Ovary (tissue), 9 donors: ENCODE measurements around the gene NUTM2D. TPM values are rescaled to one million over a fixed set of nuclear protein-coding genes. Genes with fewer than 3 reads are reported as not detected.
A peak's percentile ranks its signal among the peaks of the same experiment; 100 is the strongest.
"Not testable (repeated sequence)": the region's sequence is repeated elsewhere in the genome, so short reads cannot be mapped to it uniquely, and the experiment has no call there.

ENCODE experiments used
- DNase-seq, 5 donors: peaks; one replicate each; pipeline ENCODE4 v3.0.0-alpha.2; 2019 to 2020
- H3K27ac ChIP-seq, 2 donors: fragments of 200-600 bp; one replicate each; pipeline versions ENCODE4 v1.5.1 to v1.8.0; 2019 to 2022
- H3K27me3 ChIP-seq: fragments of 200-600 bp; one replicate; pipeline ENCODE4 v1.8.0; 2022
- H3K36me3 ChIP-seq: fragments of 200-600 bp; sonication (generic); one replicate; pipeline ENCODE4 v1.5.1; 2019
- H3K4me1 ChIP-seq: one replicate; pipeline ENCODE4 v1.8.1; 2013; ENCODE audit warnings: mild to moderate bottlenecking, moderate library complexity; ENCODE audit not compliant: insufficient read depth
- H3K4me3 ChIP-seq: fragments of 200-600 bp; sonication (generic); one replicate; pipeline ENCODE4 v1.5.1; 2017
- H3K9me3 ChIP-seq, 2 donors: fragments of 200-600 bp in 1 of 2; sonication (generic) in 1 of 2; one replicate each; pipeline versions ENCODE4 v1.5.1 to v1.8.1; 2013 to 2019; ENCODE audit warnings: mild to moderate bottlenecking in 1 of 2, moderate library complexity in 1 of 2
- POLR2A ChIP-seq: fragments of 450-650 bp; IDR thresholded peaks from one replicate; pipeline ENCODE4 v1.6.1; 2017; ENCODE audit warnings: antibody characterized with exemption, mild to moderate bottlenecking, moderate library complexity
- WGBS, 3 donors: extraction: QIAGEN DNeasy Blood & Tissue Kit in 1 of 3; methylation state at CpG; one replicate each; pipeline versions ENCODE4 v1.1.5 to v1.1.7; 2013 to 2017; 5-methylcytosine and 5-hydroxymethylcytosine counted together
- intact Hi-C, 4 donors: fragments of 100-400 bp; cut with DNase I; formaldehyde crosslinking; loops; one replicate each; pipeline versions ENCODE4 v1.11.0 to v1.15.1; 2022 to 2023
- polyA plus RNA-seq, 2 donors: library from polyadenylated mRNA; stranded (reverse); fragments of 200-250 nt in 1 of 2; fragments of 350-450 nt in 1 of 2; fragmentation: Illumina TruSeq in 1 of 2; extraction: RNeasy Lipid Tissue Mini Kit (QIAGEN cat#74804) in 1 of 2; gene quantifications; one replicate each; pipeline ENCODE4 v1.2.3, GENCODE V29; 2013 to 2014
- total RNA-seq, 7 donors: library from RNA; depleted of rRNA in 2 of 7; stranded (reverse); fragments of >200 nt in 2 of 7; fragmentation: NEBNext Ultra II Directional in 3 of 7; extraction: Animal tissue kit (Norgen Biotek cat#: 25700) in 3 of 7; gene quantifications; one replicate each; pipeline versions ENCODE4 v1.1.0 to v1.2.4, GENCODE V29; 2016 to 2023
- TF ChIP-seq, protein P1 (sequence below), 3 donors: fragments of 450-650 bp in 2 of 3; fragments of 200-600 bp in 1 of 3; IDR thresholded peaks; one replicate each; pipeline versions ENCODE4 v1.5.1 to v1.8.0; 2016 to 2022; ENCODE audit warnings: antibody characterized with exemption in 3 of 3, mild to moderate bottlenecking in 1 of 3
- donor health status: DM: no; HTN: no; CAD: no; lungs with moderate emphysema.
- donor health status: DM: no; HTN: no; CAD: no.
- donor health status: Bipolar disorder and iron deficiency.
- donor health status: DM: yes; HTN: yes; CAD: no.
- donor health status: DM: no; HTN: no; CAD: no.
- donor health status: DM: yes; HTN: yes; CAD: no.

NUTM2D gene
- total and polyA plus RNA-seq, 9 donors = 1.3 to 6.4 (median 4.7) TPM

DNA sequence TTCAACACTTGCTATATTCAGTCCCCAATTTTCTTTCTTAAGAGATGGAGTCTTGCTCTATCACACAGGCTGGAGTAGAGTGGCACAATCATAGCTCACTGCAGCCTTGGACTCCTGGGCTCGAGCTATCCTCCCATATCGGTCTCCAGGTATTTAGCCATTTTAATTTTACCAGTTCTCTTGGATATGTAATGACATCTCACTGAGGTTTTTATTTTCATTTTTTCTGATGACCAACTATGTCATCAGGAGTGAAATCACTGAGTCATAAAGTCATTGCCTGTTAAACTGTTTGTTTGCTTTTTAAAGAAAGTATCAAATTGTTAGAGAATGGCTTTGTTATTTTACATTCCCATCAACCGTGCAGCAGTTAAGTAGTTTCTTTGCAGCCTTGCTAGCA, 17.1 kb upstream of the NUTM2D start:
- H3K36me3 ChIP-seq, H3K27ac ChIP-seq, intact Hi-C loops, H3K9me3 ChIP-seq, DNase-seq, H3K4me1 ChIP-seq, H3K4me3 ChIP-seq, H3K27me3 ChIP-seq: not testable (repeated sequence)
- WGBS, 3 donors = 66 to 74% (median 67%) methylated on average over 3 of the region's 3 CpGs

DNA sequence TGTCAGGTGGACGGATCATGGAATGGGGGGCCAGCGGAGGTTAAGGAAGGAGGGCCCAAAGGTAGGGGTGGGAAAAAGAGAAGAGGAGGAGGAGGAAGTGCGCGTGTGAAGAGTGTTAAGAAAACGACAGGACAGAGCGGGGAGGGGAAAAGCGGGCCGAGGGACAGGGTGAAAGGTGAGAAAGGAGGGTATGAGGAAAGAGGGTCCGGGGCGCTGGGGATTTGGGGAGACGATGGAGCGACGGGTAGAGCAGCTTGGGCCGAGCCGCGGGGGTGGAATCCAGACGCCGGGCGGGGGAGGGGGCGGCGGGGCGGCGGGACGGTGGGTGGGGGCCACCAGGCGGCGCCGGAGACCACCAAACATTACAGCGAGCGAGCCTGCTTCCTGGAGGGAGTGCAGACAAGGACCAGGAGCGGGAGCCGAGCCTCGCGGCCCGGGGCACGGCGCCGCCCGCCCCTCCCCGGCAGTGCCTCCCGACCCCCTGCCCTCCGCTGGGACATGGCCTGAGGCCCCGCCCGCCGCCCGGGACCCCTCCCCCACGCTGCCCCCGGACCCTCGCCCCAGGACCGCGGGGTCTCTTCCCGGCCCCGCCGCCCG, 15.9 kb upstream of the NUTM2D start:
- peak overlapping the region; percentile 88 to 89 for H3K27ac ChIP-seq
- H3K36me3 ChIP-seq, H3K9me3 ChIP-seq, intact Hi-C loops, H3K27me3 ChIP-seq, H3K4me1 ChIP-seq: not testable (repeated sequence)
- 0 to 1% (median 0%) methylated on average over 11 to 17 of the region's 54 CpGs for WGBS, 3 donors
- DNase-seq = peak; percentile 9 to 47 (median 36)
- H3K4me3 ChIP-seq = peak overlapping the region; percentile 70

DNA sequence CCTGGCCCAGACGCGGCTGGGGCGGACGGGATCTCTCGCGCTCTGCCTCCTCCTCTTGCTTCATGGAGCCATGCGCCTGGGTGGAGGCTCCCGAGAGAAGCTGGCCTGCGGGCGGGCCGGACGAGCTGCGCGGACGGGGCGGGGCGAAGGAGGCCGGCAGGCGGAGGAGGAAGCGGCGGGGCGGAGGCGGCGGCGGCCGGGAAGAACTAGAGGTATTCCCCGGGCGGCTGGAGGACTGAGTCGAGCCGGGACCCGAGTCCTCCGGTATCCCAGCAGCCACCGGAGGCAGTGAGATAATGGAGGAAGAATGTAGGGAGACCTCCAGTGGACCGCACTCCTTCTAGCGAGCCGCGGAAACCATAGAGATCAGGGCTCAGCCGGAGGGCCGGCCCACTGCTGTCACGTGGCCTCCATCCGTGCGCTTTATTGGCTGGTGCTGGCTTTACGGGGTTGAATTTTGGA, 15.3 kb upstream of the NUTM2D start:
- peak; percentile 83 to 92 (median 87) for DNase-seq
- Histone ChIP-seq H3K4me3 (peak overlapping the region; percentile 70), H3K27ac (peak overlapping the region; percentile 88 to 89)
- H3K36me3 ChIP-seq, H3K9me3 ChIP-seq, H3K4me1 ChIP-seq, intact Hi-C loops, H3K27me3 ChIP-seq: not testable (repeated sequence)
- peak; percentile 31 for TF ChIP-seq POLR2A
- 0 to 1% (median 0%) methylated on average over 17 to 40 of the region's 43 CpGs for WGBS, 3 donors

DNA sequence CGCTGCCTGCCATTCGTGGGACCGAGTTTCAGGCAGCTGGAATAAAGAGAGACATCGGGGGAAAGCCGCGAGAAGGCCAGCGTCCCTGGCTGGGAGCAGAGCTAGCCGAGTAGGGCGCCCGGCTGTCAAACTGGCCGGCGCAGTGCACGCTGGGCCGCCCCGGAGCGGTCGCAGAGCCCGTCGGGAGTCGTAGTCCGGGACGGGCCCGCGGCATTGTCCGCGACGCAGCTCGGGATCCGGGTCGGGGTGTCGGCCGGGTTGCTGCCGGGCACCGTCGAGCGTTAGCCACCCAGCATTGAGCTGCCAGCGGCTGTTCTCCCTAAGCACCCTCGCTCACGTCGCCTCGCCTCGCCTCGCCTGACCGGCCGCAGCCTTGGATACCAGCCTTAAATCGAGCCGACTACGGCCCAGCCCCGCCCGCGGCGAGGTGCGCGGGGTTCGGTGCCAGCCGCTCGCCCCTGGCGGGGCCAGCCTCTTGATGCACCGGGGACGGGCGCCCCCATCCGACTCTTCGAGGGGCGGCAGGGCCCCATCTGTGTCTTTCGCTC, 14.8 kb upstream of the NUTM2D start:
- H3K4me1 ChIP-seq, H3K9me3 ChIP-seq, H3K36me3 ChIP-seq, intact Hi-C loops, H3K27me3 ChIP-seq: not testable (repeated sequence)
- TF ChIP-seq POLR2A = peak; percentile 12
- TF ChIP-seq, protein P1, sequence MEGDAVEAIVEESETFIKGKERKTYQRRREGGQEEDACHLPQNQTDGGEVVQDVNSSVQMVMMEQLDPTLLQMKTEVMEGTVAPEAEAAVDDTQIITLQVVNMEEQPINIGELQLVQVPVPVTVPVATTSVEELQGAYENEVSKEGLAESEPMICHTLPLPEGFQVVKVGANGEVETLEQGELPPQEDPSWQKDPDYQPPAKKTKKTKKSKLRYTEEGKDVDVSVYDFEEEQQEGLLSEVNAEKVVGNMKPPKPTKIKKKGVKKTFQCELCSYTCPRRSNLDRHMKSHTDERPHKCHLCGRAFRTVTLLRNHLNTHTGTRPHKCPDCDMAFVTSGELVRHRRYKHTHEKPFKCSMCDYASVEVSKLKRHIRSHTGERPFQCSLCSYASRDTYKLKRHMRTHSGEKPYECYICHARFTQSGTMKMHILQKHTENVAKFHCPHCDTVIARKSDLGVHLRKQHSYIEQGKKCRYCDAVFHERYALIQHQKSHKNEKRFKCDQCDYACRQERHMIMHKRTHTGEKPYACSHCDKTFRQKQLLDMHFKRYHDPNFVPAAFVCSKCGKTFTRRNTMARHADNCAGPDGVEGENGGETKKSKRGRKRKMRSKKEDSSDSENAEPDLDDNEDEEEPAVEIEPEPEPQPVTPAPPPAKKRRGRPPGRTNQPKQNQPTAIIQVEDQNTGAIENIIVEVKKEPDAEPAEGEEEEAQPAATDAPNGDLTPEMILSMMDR (IDR thresholded peaks at IDR 0.05) = peak in 2 of 3 donors; percentile 49 to 63
- DNase-seq = peak; percentile 78 to 92 (median 86)
- WGBS, 3 donors = 0% methylated on average over 36 to 51 of the region's 65 CpGs
- Histone ChIP-seq H3K27ac (peak overlapping the region; percentile 72 to 88), H3K4me3 (peak overlapping the region; percentile 70)

DNA sequence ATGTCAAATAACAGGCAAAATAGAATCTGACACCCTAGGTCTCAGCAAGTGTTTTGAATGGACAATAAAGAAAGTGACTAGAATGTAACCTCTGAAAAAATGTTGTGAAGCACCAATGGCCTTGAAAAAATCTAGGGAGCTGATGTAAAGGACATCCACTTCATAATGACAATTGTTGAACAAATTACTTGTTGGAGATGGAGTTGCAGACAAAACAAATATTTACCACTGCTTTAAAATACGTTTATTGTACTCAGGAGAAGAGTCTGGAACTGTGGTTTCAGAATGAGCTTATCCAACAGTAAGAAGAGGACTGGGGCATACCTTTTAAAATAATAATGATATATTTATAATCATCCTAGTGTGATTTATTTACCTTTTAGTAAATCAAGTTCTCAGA, 11.8 kb upstream of the NUTM2D start:
- H3K27ac ChIP-seq, H3K4me1 ChIP-seq, intact Hi-C loops, H3K27me3 ChIP-seq, H3K4me3 ChIP-seq, H3K36me3 ChIP-seq, H3K9me3 ChIP-seq, DNase-seq: not testable (repeated sequence)
- 61 to 63% (median 63%) methylated on average over 1 of the region's 1 CpG for WGBS, 3 donors

DNA sequence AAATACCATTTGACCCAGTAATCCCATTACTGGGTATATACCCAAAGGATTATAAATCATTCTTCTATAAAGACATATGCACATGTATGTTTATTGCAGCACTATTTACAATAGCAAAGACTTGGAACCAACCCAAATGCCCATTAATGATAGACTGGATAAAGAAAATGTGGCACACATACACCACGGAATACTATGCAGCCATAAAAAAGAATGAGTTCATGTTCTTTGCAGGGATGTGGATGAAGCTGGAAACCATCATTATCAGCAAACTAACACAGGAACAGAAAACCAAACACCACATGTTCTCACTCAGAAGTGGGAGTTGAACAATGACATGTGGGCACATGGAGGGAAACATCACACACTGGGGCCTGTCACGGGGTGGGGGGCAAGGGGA, 7.4 kb upstream of the NUTM2D start:
- DNase-seq, H3K27me3 ChIP-seq, H3K27ac ChIP-seq, H3K4me3 ChIP-seq, H3K9me3 ChIP-seq, H3K36me3 ChIP-seq, H3K4me1 ChIP-seq, intact Hi-C loops: not testable (repeated sequence)
- 84 to 92% (median 89%) methylated on average over 1 to 2 of the region's 2 CpGs for WGBS, 3 donors

DNA sequence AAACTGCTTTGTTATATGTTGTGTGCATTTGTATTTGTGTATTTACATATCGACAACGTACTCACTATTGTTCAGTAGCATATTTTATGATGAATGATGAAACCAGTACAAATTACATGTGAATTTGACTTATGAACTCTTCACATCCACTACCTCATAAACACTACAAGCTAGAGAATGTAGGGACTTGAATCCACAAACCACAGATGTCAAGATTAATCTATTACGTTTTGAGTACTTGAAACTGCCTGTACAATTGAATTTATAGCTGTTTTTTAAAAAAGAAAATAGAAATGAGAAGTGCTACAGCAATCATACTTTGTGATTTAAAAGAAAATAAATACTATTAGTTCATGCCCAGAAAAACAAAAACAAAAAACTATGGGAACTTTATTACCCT, 4.7 kb upstream of the NUTM2D start:
- H3K27me3 ChIP-seq, DNase-seq, H3K4me3 ChIP-seq, intact Hi-C loops, H3K27ac ChIP-seq, H3K9me3 ChIP-seq, H3K4me1 ChIP-seq, H3K36me3 ChIP-seq: not testable (repeated sequence)
- 69 to 71% (median 70%) methylated on average over 3 of the region's 3 CpGs for WGBS, 3 donors

DNA sequence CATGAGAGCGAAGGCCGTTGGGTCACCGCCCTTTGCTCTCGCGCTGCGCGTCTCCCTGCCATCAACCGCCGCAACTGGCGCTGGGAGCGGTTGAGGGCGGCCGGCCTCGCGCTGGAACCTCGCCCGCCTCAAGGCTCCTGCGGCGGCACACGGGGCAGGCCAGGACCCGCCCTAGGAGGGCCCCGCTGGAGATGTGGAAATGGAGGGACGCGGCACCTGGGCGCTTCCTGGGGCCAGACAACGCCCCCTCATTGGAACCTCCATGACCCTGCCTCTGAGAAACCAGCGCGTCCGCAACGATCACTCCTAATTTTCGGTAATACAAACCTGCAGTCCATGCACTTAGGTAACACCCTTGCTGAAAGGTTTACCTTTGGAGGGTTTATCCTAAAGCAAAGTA, 2.4 kb upstream of the NUTM2D start:
- intact Hi-C loops, H3K4me3 ChIP-seq, H3K9me3 ChIP-seq, H3K27ac ChIP-seq, H3K27me3 ChIP-seq, H3K36me3 ChIP-seq, DNase-seq, H3K4me1 ChIP-seq: not testable (repeated sequence)
- WGBS, 3 donors = 85 to 94% methylated on average over 15 to 16 of the region's 31 CpGs; no CpG with 5 or more reads in 1 of the 3 donors

DNA sequence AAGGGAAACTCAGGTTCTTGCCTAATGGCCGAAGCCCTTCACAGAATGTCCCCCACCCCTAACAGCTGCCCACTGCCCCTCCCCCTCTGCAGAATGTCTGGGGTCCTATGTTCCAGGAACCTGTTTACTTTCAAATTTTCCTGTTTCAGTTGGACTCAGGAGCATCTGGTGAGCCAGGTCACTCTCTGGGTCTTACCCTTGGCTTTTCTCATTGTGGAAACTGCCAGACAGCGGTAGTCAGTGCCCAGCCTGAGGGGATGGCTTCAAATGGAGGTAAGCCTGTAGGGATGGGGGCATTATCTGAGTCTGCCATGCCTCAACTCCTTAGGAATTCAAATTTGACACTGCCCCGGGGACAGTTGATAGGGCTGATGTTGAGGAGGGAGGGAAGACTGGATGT, 615 bp downstream of the NUTM2D start:
- WGBS, 3 donors = 90 to 97% (median 94%) methylated on average over 1 to 2 of the region's 3 CpGs
- H3K36me3 ChIP-seq, H3K4me3 ChIP-seq, H3K4me1 ChIP-seq, intact Hi-C loops, H3K27ac ChIP-seq, H3K27me3 ChIP-seq, H3K9me3 ChIP-seq, DNase-seq: not testable (repeated sequence)

DNA sequence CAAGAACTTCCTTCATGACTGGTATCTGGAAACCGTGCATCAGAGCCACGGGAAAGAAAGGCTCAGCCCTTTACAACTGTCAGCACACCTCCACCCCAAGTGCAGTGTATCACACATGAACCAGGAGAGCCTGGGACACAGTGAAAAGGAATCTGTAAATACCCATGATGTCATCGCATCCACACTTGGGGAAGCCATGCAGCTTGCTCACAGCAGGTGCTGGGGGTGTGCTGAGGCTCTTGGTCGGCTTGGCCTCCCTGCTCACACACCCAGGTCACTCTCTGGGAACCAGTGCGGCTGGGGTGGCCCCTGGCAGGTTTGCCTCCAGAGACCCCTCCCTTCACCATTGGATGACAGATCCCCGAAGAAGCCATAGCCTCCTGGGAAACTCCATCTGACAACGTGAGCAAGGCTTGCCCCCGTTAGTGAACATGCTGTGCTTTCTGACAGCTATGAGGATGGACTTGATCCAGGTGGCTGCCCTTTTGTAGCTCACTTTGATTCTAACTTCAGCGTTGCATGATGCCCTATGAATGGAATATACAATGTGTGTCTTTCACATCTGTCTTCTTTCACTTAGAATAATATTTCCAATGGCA, 12.1 kb downstream of the NUTM2D start:
- H3K27ac ChIP-seq, H3K4me1 ChIP-seq, DNase-seq, H3K4me3 ChIP-seq, H3K9me3 ChIP-seq, intact Hi-C loops, H3K36me3 ChIP-seq, H3K27me3 ChIP-seq: not testable (repeated sequence)
- 84 to 100% (median 94%) methylated on average over 1 to 7 of the region's 9 CpGs for WGBS, 3 donors

DNA sequence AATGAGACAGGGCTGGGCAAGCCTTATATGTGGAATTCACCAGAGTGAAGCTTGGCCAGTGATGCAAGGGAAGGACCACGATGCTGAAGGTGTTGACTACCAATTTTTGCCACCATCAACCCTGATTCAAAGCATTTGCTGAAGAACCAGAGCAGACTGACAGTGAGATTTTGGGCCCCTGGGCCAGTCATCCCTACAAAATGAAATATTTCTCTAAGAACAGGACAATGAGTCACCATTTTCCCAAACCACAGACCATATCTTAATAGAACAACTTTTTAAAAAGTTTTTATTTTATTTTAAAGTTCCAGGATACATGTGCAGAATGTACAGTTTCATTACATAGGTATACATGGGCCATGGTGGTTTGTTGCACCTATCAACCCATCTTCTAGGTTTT, 16.5 kb downstream of the NUTM2D start:
- H3K27me3 ChIP-seq, H3K27ac ChIP-seq, H3K9me3 ChIP-seq, H3K4me1 ChIP-seq, H3K36me3 ChIP-seq, intact Hi-C loops, DNase-seq, H3K4me3 ChIP-seq: not testable (repeated sequence)
- 60 to 83% (median 83%) methylated on average over 1 of the region's 1 CpG for WGBS, 3 donors
